ENCODE measurements around the gene PCP4. TPM values are rescaled to one million over a fixed set of nuclear protein-coding genes. Genes with fewer than 3 reads are reported as not detected.
A peak's percentile ranks its signal among the peaks of the same experiment; 100 is the strongest.
"Not testable (repeated sequence)": the region's sequence is repeated elsewhere in the genome, so short reads cannot be mapped to it uniquely, and the experiment has no call there.

The PCP4 gene
- total and polyA plus RNA-seq, 4 donors, result 3.2 to 3.9 TPM; not detected in 2

DNA sequence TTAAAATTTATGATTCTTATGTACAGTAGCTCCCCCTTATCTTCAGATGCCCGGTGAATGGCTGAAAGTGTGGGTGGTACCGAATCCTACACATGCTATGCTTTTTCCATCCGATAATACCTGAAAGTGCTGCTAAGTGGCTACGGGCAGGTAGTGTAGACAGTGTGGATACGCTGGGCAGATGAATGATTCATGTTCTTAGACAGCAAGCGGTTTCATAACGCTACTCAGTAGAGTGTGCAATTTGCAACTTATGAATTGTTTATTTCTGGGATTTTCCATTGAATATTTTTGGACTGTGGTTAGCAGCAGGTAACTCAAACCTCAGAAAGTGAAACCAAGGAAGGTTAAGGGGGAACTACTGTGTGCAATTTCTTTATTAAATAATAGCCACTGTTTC lies 7.5 kb downstream of the PCP4 start:
- ATAC-seq (ENCODE audit: low FRiP score) (no peak), DNase-seq (no peak)
- H3K4me3 ChIP-seq (ENCODE audit: low read length in 2 of 2), result no peak overlapping the region
- intact Hi-C loops (cut with DNase I), result no loop called here
- H3K27ac ChIP-seq (ENCODE audit: low read depth in 1 of 2, low read length in 2 of 2), result no peak overlapping the region
- H3K4me1 ChIP-seq (ENCODE audit: control insufficient read depth in 1 of 2, insufficient read depth in 2 of 2, low read length in 2 of 2), result no peaks in the 10 kb centered on the region
- no peaks in the 10 kb centered on the region for H3K27me3 ChIP-seq (ENCODE audit: control insufficient read depth in 1 of 2, insufficient read depth in 2 of 2, low read length in 1 of 2)
- no peaks in the 10 kb centered on the region for H3K9me3 ChIP-seq (ENCODE audit: control insufficient read depth, low read length)
- 85 to 87% methylated on average over 7 of the region's 7 CpGs for WGBS, 2 donors
- H3K36me3 ChIP-seq (ENCODE audit: control insufficient read depth in 1 of 2, insufficient read depth in 2 of 2, low read length in 1 of 2), result no peaks in the 10 kb centered on the region

DNA sequence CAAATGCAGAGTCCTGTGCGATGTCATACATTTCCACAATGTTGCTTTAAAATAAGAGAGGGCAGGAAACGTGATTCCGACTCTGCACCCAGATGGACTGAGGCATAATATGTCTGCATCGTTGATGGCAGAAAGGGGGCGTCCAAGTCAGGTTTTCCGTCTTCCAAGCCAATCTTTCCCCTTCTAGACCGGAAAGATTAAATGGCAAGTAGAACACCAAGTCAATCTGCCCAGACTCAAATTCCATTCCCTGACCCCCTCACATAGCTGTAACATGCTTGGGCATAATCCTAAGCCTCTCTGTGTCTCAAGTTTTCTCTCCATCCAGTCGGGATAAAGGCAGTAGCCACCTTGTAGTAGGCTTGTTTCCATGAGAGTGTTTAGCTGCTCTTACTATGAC lies 14.4 kb downstream of the PCP4 start:
- Histone ChIP-seq H3K9me3 (ENCODE audit: control insufficient read depth, low read length) (no peaks in the 10 kb centered on the region), H3K27ac (ENCODE audit: low read depth in 1 of 2, low read length in 2 of 2) (no peak overlapping the region), H3K36me3 (ENCODE audit: control insufficient read depth in 1 of 2, insufficient read depth in 2 of 2, low read length in 1 of 2) (no peaks in the 10 kb centered on the region), H3K4me1 (ENCODE audit: control insufficient read depth in 1 of 2, insufficient read depth in 2 of 2, low read length in 2 of 2) (no peaks in the 10 kb centered on the region), H3K27me3 (ENCODE audit: control insufficient read depth in 1 of 2, insufficient read depth in 2 of 2, low read length in 1 of 2) (no peaks in the 10 kb centered on the region), H3K4me3 (ENCODE audit: low read length in 2 of 2) (no peak overlapping the region)
- no peak for ATAC-seq (ENCODE audit: low FRiP score)
- WGBS, 2 donors, result 59 to 70% methylated on average over 8 of the region's 8 CpGs
- DNase-seq, result no peak
- intact Hi-C loops (cut with DNase I), result no loop called here

DNA sequence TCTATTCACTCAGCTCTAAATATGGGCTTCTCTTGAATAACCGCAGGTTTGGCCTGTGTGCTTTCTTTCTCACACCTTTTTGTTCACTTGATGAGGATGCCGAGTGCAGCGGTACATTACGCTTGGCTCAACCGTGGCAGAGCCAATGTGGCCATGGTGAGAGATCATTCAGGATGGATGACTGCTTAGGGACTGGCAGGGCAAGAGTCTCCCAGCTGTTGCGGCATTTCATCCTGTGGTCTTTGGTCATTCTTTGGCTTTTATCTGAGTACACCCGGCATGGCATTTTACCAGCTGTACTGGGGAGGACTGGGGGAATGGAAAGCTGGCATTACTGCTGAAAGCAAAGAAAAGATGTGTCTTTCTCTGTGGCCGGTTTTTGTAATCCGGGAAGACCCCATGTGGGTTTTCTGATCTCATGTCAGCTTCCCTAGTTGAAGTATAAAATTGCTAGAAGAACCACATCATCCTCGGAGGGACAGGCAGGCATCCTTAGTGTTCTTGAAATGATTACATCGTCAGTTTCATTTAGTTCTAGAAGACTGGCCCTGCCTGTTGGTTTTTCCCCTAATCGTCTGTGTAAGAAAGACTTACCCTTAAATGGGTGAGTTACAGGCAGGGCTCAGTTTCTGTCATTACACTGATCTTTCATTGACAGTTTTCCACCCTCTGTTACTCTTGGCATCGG lies 15.1 kb downstream of the PCP4 start:
- Histone ChIP-seq H3K4me3 (ENCODE audit: low read length in 2 of 2) (no peak overlapping the region), H3K9me3 (ENCODE audit: control insufficient read depth, low read length) (no peaks in the 10 kb centered on the region), H3K36me3 (ENCODE audit: control insufficient read depth in 1 of 2, insufficient read depth in 2 of 2, low read length in 1 of 2) (no peaks in the 10 kb centered on the region), H3K4me1 (ENCODE audit: control insufficient read depth in 1 of 2, insufficient read depth in 2 of 2, low read length in 2 of 2) (no peaks in the 10 kb centered on the region), H3K27ac (ENCODE audit: low read depth in 1 of 2, low read length in 2 of 2) (no peak overlapping the region), H3K27me3 (ENCODE audit: control insufficient read depth in 1 of 2, insufficient read depth in 2 of 2, low read length in 1 of 2) (no peaks in the 10 kb centered on the region)
- no peak for DNase-seq
- WGBS, 2 donors, result 74 to 84% methylated on average over 13 of the region's 13 CpGs
- intact Hi-C loops (cut with DNase I), result no loop called here
- ATAC-seq (ENCODE audit: low FRiP score), result no peak

- WGBS, 2 donors, result 80 to 92% methylated on average over 3 of the region's 3 CpGs
- DNase-seq (no peak), ATAC-seq (ENCODE audit: low FRiP score) (no peak)
- Histone ChIP-seq H3K27me3 (ENCODE audit: control insufficient read depth in 1 of 2, insufficient read depth in 2 of 2, low read length in 1 of 2) (no peaks in the 10 kb centered on the region), H3K27ac (ENCODE audit: low read depth in 1 of 2, low read length in 2 of 2) (no peak overlapping the region), H3K4me1 (ENCODE audit: control insufficient read depth in 1 of 2, insufficient read depth in 2 of 2, low read length in 2 of 2) (no peaks in the 10 kb centered on the region), H3K9me3 (ENCODE audit: control insufficient read depth, low read length) (no peaks in the 10 kb centered on the region), H3K36me3 (ENCODE audit: control insufficient read depth in 1 of 2, insufficient read depth in 2 of 2, low read length in 1 of 2) (no peaks in the 10 kb centered on the region), H3K4me3 (ENCODE audit: low read length in 2 of 2) (no peak overlapping the region)
- intact Hi-C loops (cut with DNase I), result no loop called here
Observed at GRCh38 chr21:39882839-39883195, 15.6 kb downstream of the PCP4 start.

DNA sequence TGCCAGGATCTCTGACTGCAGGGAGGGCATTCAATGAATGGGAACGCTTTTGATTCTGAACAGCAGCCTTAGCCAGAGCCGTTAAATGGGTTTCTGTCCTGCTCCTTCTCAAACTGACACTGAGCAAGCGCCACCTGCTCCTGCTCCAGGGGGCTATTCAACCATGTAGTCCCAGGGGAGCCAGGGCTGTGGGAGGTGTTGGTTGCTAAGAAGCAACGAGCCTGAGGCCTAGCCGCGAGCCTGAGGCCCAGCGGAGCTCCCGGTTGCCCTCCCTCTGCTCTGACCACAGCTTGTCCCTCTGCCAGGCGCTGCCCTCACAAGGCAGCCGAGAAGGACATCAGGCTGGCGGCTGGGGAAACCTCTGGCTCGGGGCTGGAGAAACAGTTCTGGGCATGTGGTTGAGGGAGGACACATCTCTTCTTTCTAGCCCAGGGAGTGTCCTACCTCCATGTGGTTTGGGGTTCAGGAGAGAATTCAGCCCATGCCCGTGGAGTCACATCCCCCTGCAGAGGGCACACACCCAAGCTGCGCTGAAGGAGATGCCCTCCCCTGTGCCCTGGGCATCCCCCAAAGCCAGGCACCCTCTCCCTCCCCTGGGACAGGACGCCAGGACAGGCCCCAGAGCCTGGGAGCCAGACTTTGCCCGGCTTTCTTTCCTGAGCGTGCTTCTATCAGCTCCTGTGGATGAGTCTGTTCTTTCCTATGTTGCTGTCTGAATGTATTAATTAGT lies 18.0 kb downstream of the PCP4 start:
- 36 to 43% methylated on average over 16 to 17 of the region's 17 CpGs for WGBS, 2 donors
- Histone ChIP-seq H3K27me3 (ENCODE audit: control insufficient read depth in 1 of 2, insufficient read depth in 2 of 2, low read length in 1 of 2) (no peaks in the 10 kb centered on the region), H3K4me1 (ENCODE audit: control insufficient read depth in 1 of 2, insufficient read depth in 2 of 2, low read length in 2 of 2) (no peaks in the 10 kb centered on the region), H3K4me3 (ENCODE audit: low read length in 2 of 2) (no peak overlapping the region), H3K9me3 (ENCODE audit: control insufficient read depth, low read length) (no peaks in the 10 kb centered on the region), H3K36me3 (ENCODE audit: control insufficient read depth in 1 of 2, insufficient read depth in 2 of 2, low read length in 1 of 2) (no peaks in the 10 kb centered on the region), H3K27ac (ENCODE audit: low read depth in 1 of 2, low read length in 2 of 2) (no peak overlapping the region)
- DNase-seq (peak in 1 of 2 donors; percentile 63), ATAC-seq (ENCODE audit: low FRiP score) (no peak)
- intact Hi-C loops (cut with DNase I), result loop anchor here in 1 of 2 donors (5.0 kb wide), 1 partner anchor 162 kb away; no protein-coding TSS in a partner anchor

GRCh38 chr21:39888848-39889247 lies 21.6 kb downstream of the PCP4 start:
- WGBS, 2 donors, result 92 to 93% methylated on average over 9 of the region's 9 CpGs
- H3K27ac ChIP-seq (ENCODE audit: low read depth in 1 of 2, low read length in 2 of 2), result no peak overlapping the region
- intact Hi-C loops (cut with DNase I), result loop anchor here in 1 of 2 donors (5.0 kb wide), 1 partner anchor 158 kb away; no protein-coding TSS in a partner anchor

GRCh38 chr21:39891111-39891510 lies 23.9 kb downstream of the PCP4 start:
- Histone ChIP-seq H3K4me3 (ENCODE audit: low read length in 2 of 2) (no peak overlapping the region), H3K27me3 (ENCODE audit: control insufficient read depth in 1 of 2, insufficient read depth in 2 of 2, low read length in 1 of 2) (no peaks in the 10 kb centered on the region), H3K36me3 (ENCODE audit: control insufficient read depth in 1 of 2, insufficient read depth in 2 of 2, low read length in 1 of 2) (no peaks in the 10 kb centered on the region), H3K9me3 (ENCODE audit: control insufficient read depth, low read length) (no peaks in the 10 kb centered on the region), H3K27ac (ENCODE audit: low read depth in 1 of 2, low read length in 2 of 2) (no peak overlapping the region), H3K4me1 (ENCODE audit: control insufficient read depth in 1 of 2, insufficient read depth in 2 of 2, low read length in 2 of 2) (no peaks in the 10 kb centered on the region)
- intact Hi-C loops (cut with DNase I), result no loop called here
- no peak for ATAC-seq (ENCODE audit: low FRiP score)
- DNase-seq, result no peak
- 87 to 89% methylated on average over 5 of the region's 5 CpGs for WGBS, 2 donors

More at GRCh38 chr21:39888848-39889247, 21.6 kb downstream of the PCP4 start:
- ATAC-seq (ENCODE audit: low FRiP score) (no peak), DNase-seq (no peak)
- Histone ChIP-seq H3K9me3 (ENCODE audit: control insufficient read depth, low read length) (no peaks in the 10 kb centered on the region), H3K4me1 (ENCODE audit: control insufficient read depth in 1 of 2, insufficient read depth in 2 of 2, low read length in 2 of 2) (no peaks in the 10 kb centered on the region), H3K4me3 (ENCODE audit: low read length in 2 of 2) (no peak overlapping the region), H3K27me3 (ENCODE audit: control insufficient read depth in 1 of 2, insufficient read depth in 2 of 2, low read length in 1 of 2) (no peaks in the 10 kb centered on the region), H3K36me3 (ENCODE audit: control insufficient read depth in 1 of 2, insufficient read depth in 2 of 2, low read length in 1 of 2) (no peaks in the 10 kb centered on the region)

- WGBS, 2 donors, result 80 to 96% methylated on average over 11 to 12 of the region's 12 CpGs
- H3K27me3 ChIP-seq (ENCODE audit: control insufficient read depth in 1 of 2, insufficient read depth in 2 of 2, low read length in 1 of 2); H3K27ac ChIP-seq (ENCODE audit: low read depth in 1 of 2, low read length in 2 of 2); DNase-seq; H3K4me3 ChIP-seq (ENCODE audit: low read length in 2 of 2); ATAC-seq (ENCODE audit: low FRiP score); intact Hi-C loops (cut with DNase I); H3K9me3 ChIP-seq (ENCODE audit: control insufficient read depth, low read length); H3K4me1 ChIP-seq (ENCODE audit: control insufficient read depth in 1 of 2, insufficient read depth in 2 of 2, low read length in 2 of 2); H3K36me3 ChIP-seq (ENCODE audit: control insufficient read depth in 1 of 2, insufficient read depth in 2 of 2, low read length in 1 of 2): not testable (repeated sequence)
Observed at GRCh38 chr21:39891863-39892262, 24.6 kb downstream of the PCP4 start.

- WGBS, 2 donors, result 64 to 67% methylated on average over 5 of the region's 5 CpGs
- Histone ChIP-seq H3K27ac (ENCODE audit: low read depth in 1 of 2, low read length in 2 of 2) (no peak overlapping the region), H3K36me3 (ENCODE audit: control insufficient read depth in 1 of 2, insufficient read depth in 2 of 2, low read length in 1 of 2) (no peaks in the 10 kb centered on the region), H3K4me1 (ENCODE audit: control insufficient read depth in 1 of 2, insufficient read depth in 2 of 2, low read length in 2 of 2) (no peaks in the 10 kb centered on the region), H3K9me3 (ENCODE audit: control insufficient read depth, low read length) (no peaks in the 10 kb centered on the region), H3K27me3 (ENCODE audit: control insufficient read depth in 1 of 2, insufficient read depth in 2 of 2, low read length in 1 of 2) (no peaks in the 10 kb centered on the region), H3K4me3 (ENCODE audit: low read length in 2 of 2) (no peak overlapping the region)
- DNase-seq (no peak), ATAC-seq (ENCODE audit: low FRiP score) (no peak)
- intact Hi-C loops (cut with DNase I), result no loop called here
Observed at GRCh38 chr21:39900491-39900890, 33.3 kb downstream of the PCP4 start.
